ENCODE measurements around the gene JTB. TPM values are rescaled to one million over a fixed set of nuclear protein-coding genes. Genes with fewer than 3 reads are reported as not detected.
A peak's percentile ranks its signal among the peaks of the same experiment; 100 is the strongest.

The JTB gene
- polyA plus RNA-seq, 1 of the 3 experiments (the other 2 are of a cell fraction), result 118 TPM

DNA sequence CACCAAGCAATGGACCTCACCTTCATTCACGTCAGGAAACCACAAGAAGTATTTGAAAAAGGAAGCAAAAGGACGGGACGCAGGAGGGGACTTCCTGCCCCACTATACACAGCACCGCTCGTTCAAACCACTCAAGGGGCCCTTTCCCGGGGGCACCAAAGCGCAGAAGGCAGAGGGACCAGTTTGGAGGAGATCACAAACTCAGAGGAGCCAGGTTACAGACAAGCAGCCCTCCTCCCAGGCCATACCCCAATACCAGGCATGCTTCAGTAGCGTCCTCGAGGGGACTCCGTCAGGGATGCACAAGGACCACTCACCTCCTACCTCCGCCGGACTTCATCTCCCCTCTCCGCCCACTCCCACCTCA lies 19.7 kb downstream of the JTB start:
- H3K4me3 ChIP-seq (ENCODE audit: low read depth in 2 of 2, low read length in 1 of 2), result peak overlapping the region; percentile 69 to 95
- no peak for TF ChIP-seq TCF12 (IDR thresholded peaks at IDR 0.05)
- peak; percentile 43; the same call in 1 of the 2 replicates for TF ChIP-seq MXI1 (IDR thresholded peaks at IDR 0.05; ENCODE audit: low read depth, low read length)
- peaks cover 41% of the 10 kb centered on the region for H4K20me1 ChIP-seq (ENCODE audit: insufficient read depth)
- peak overlapping the region; percentile 82 for H3K4me2 ChIP-seq
- H3K36me3 ChIP-seq (replicated peaks in 1 of 2; ENCODE audit: control insufficient read depth in 1 of 2, insufficient read depth in 2 of 2, low read length in 1 of 2), result peaks cover 12 to 33% of the 10 kb centered on the region in 2 experiments
- H3K9ac ChIP-seq, result peak overlapping the region; percentile 94
- CTCF ChIA-PET, result interaction anchor here (1.1 to 8.6 kb wide), 5 partner anchors 10 to 163 kb away, joined by 3 to 51 read pairs (median 10); partner anchors contain the start of genes CREB3L4, DENND4B and RAB13
- POLR2A ChIA-PET, result interaction anchor here (1.1 to 4.4 kb wide), 4 partner anchors 9 to 34 kb away, joined by 3 to 32 read pairs (median 5); partner anchors contain the start of genes CREB3L4, DENND4B and GATAD2B
- H3K79me2 ChIP-seq (ENCODE audit: insufficient read depth), result peaks cover 75% of the 10 kb centered on the region
- no peaks in the 10 kb centered on the region for H3K27me3 ChIP-seq (ENCODE audit: insufficient read depth)
- DNase-seq, result no peak
- H3K4me1 ChIP-seq (ENCODE audit: control insufficient read depth in 1 of 2, insufficient read depth in 2 of 2, low read depth in 1 of 2, low read length in 1 of 2), result peaks cover 5 to 53% of the 10 kb centered on the region in 2 experiments; a peak in 3 of 4 replicates
- no peaks in the 10 kb centered on the region for H3K9me2 ChIP-seq
- peak overlapping the region; percentile 88 to 96 for H3K27ac ChIP-seq (ENCODE audit: low read depth in 2 of 2, low read length in 1 of 2)
- 3% methylated on average over 8 of the region's 13 CpGs for WGBS (ENCODE audit: low lambda C conversion rate)
- H2AFZ ChIP-seq (ENCODE audit: low read depth), result no peak overlapping the region
- no peaks in the 10 kb centered on the region for H3K9me3 ChIP-seq
- peaks cover 15% of the 10 kb centered on the region for H3F3A ChIP-seq (replicated peaks; ENCODE audit: insufficient read depth)

- peak overlapping the region; percentile 94 for H3K9ac ChIP-seq
- H2AFZ ChIP-seq (ENCODE audit: low read depth), result no peak overlapping the region; the same call in 1 of the 2 replicates
- H3K4me1 ChIP-seq (ENCODE audit: control insufficient read depth in 1 of 2, insufficient read depth in 2 of 2, low read depth in 1 of 2, low read length in 1 of 2), result peaks cover 5 to 48% of the 10 kb centered on the region in 2 experiments; a peak in 3 of 4 replicates
- H3K79me2 ChIP-seq (ENCODE audit: insufficient read depth), result peaks cover 75% of the 10 kb centered on the region
- peak overlapping the region; percentile 82 for H3K4me2 ChIP-seq
- TF ChIP-seq GATA2 (CRISPR knock-in tag; IDR thresholded peaks at IDR 0.05) (no peak), TCF12 (IDR thresholded peaks at IDR 0.05) (no peak), RFX5 (IDR thresholded peaks at IDR 0.05; ENCODE audit: low read length) (no peak), RXRA (IDR thresholded peaks at IDR 0.05; ENCODE audit: borderline replicate concordance, low read depth) (no peak), NRF1 (IDR thresholded peaks at IDR 0.05; ENCODE audit: low read depth, low read length) (no peak), CHD2 (IDR thresholded peaks at IDR 0.05; ENCODE audit: low read length, partially characterized antibody) (no peak), REST (IDR thresholded peaks at IDR 0.05; ENCODE audit: low read depth, low read length) (no peak), JUND (IDR thresholded peaks at IDR 0.05) (no peak), RCOR1 (IDR thresholded peaks at IDR 0.05; ENCODE audit: low read length) (no peak), RAD21 (IDR thresholded peaks at IDR 0.05; ENCODE audit: low read length) (no peak), FOSL2 (IDR thresholded peaks at IDR 0.05; ENCODE audit: borderline replicate concordance, low read depth) (no peak), ZBTB33 (IDR thresholded peaks at IDR 0.05; ENCODE audit: borderline replicate concordance, low read depth) (no peak)
- TF ChIP-seq, protein P1, sequence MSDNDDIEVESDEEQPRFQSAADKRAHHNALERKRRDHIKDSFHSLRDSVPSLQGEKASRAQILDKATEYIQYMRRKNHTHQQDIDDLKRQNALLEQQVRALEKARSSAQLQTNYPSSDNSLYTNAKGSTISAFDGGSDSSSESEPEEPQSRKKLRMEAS (IDR thresholded peaks at IDR 0.05; ENCODE audit: low read depth), result no peak
- 33% methylated on average over 6 of the region's 6 CpGs for WGBS (ENCODE audit: low lambda C conversion rate)
- H3K9me3 ChIP-seq, result no peaks in the 10 kb centered on the region
- H4K20me1 ChIP-seq (ENCODE audit: insufficient read depth), result peaks cover 41% of the 10 kb centered on the region
- H3F3A ChIP-seq (replicated peaks; ENCODE audit: insufficient read depth), result peaks cover 15% of the 10 kb centered on the region
- no peaks in the 10 kb centered on the region for H3K9me2 ChIP-seq
- ChIA-PET CTCF (interaction anchor here (1.1 to 8.6 kb wide), 7 partner anchors 9 to 162 kb away, joined by 3 to 51 read pairs (median 4); partner anchors contain the start of genes CREB3L4, DENND4B and RAB13), POLR2A (interaction anchor here (1.2 to 4.4 kb wide), 3 partner anchors 10 to 11 kb away, joined by 6 to 32 read pairs (median 6); partner anchors contain the start of genes CREB3L4 and DENND4B)
- no peaks in the 10 kb centered on the region for H3K27me3 ChIP-seq (ENCODE audit: insufficient read depth)
- peak overlapping the region; percentile 88 to 96; a peak in 3 of 4 replicates for H3K27ac ChIP-seq (ENCODE audit: low read depth in 2 of 2, low read length in 1 of 2)
- DNase-seq, result no peak
- peak overlapping the region; percentile 69 to 95 for H3K4me3 ChIP-seq (ENCODE audit: low read depth in 2 of 2, low read length in 1 of 2)
- peaks cover 12 to 39% of the 10 kb centered on the region in 2 experiments for H3K36me3 ChIP-seq (replicated peaks in 1 of 2; ENCODE audit: control insufficient read depth in 1 of 2, insufficient read depth in 2 of 2, low read length in 1 of 2)
These were observed 20.3 kb downstream of the JTB start for GRCh38 chr1:153956997-153957715.
